HepG2 (cell line): ENCODE results near the gene TOLLIP. TPM values are rescaled to one million over a fixed set of nuclear protein-coding genes. Genes with fewer than 3 reads are reported as not detected.
"Not testable (repeated sequence)": the region's sequence is repeated elsewhere in the genome, so short reads cannot be mapped to it uniquely, and the experiment has no call there.

Source experiments
- ATAC-seq: fragments of 200-7000 bp; cut with Tn5 transposase; 3 replicates; pipeline ENCODE4 v1.9.1; 2020; ENCODE audit warnings: mild to moderate bottlenecking, moderate library complexity
- BruUV-seq: library from RNA; stranded (reverse); fragments of 400-500 nt; replicated peaks from 2 replicates; lab custom pipeline; 2021; lab: Mats Ljungman, UMichigan
- CTCF ChIA-PET: fragments of 300-600 bp; formaldehyde crosslinking; extraction: SDS; loops from one replicate; lab custom pipeline; 2021; ENCODE audit warnings: low total read pairs, inconsistent platforms, low intra/inter-chr PET ratio; lab: Yijun Ruan, JAX
- POLR2A ChIA-PET: fragments of 350-600 bp; sonication (Branson Sonifier 250); formaldehyde crosslinking; loops from one replicate; lab custom pipeline; 2020; ENCODE audit warnings: antibody characterized with exemption, inconsistent platforms; lab: Yijun Ruan, JAX
- DNase-seq: peaks from one replicate; pipeline ENCODE4 v3.0.0-alpha.2; 2015; ENCODE audit warnings: low spot score
- FAIRE-seq: peaks from 3 replicates; lab custom pipeline; 2011; peaks lifted over from hg19 to GRCh38; lab: Jason Lieb, UNC
- H2AFZ ChIP-seq: one replicate; pipeline ENCODE4 v1.6.1; 2011; ENCODE audit warnings: low read length, inconsistent platforms
- H3K27ac ChIP-seq: fragments of 300-600 bp; 3 replicates; pipeline ENCODE4 v1.8.0; 2011; ENCODE audit warnings: mixed run types, mild to moderate bottlenecking, mixed read lengths, low read length, inconsistent platforms; ENCODE audit not compliant: insufficient read depth; ENCODE audit errors: extremely low read length
- H3K27me3 ChIP-seq, 2 experiments: fragments of 200-600 bp in 1 of 2; 2 replicates in 1 of 2; 3 replicates in 1 of 2; pipeline versions ENCODE4 v1.6.0 to v1.8.0; 2011; ENCODE audit warnings: low read length in 2 of 2, mild to moderate bottlenecking in 2 of 2, moderate library complexity in 2 of 2, inconsistent platforms in 1 of 2; ENCODE audit not compliant: insufficient read depth in 2 of 2, control insufficient read depth in 1 of 2
- H3K36me3 ChIP-seq, 2 experiments: fragments of 200-600 bp in 1 of 2; replicated peaks in 1 of 2; 2 replicates in 1 of 2; 3 replicates in 1 of 2; pipeline versions ENCODE4 v1.5.1 to v1.8.0; 2011; ENCODE audit warnings: low read length in 2 of 2, inconsistent platforms in 1 of 2; ENCODE audit not compliant: insufficient read depth in 2 of 2, control insufficient read depth in 1 of 2
- H3K4me1 ChIP-seq: 2 replicates; pipeline ENCODE4 v1.5.1; 2012; ENCODE audit warnings: low read length, inconsistent platforms; ENCODE audit not compliant: insufficient read depth
- H3K4me2 ChIP-seq: 2 replicates; pipeline ENCODE4 v1.6.0; 2011; ENCODE audit warnings: low read depth, low read length, inconsistent platforms
- H3K4me3 ChIP-seq, 3 experiments: fragments of 200-600 bp in 1 of 3; sonication (generic), shearing (Covaris generic) in 1 of 3; replicated peaks in 1 of 3; 2 replicates each; pipeline ENCODE4 v1.5.1; 2011 to 2016; ENCODE audit warnings: low read length in 3 of 3, inconsistent platforms in 2 of 3, low read depth in 2 of 3, mild to moderate bottlenecking in 2 of 3, control low read depth in 1 of 3, mixed read lengths in 1 of 3; ENCODE audit not compliant: insufficient read depth in 1 of 3
- H3K79me2 ChIP-seq: one replicate; pipeline ENCODE4 v1.6.1; 2011; ENCODE audit warnings: low read length, inconsistent platforms; ENCODE audit not compliant: insufficient read depth
- H3K9ac ChIP-seq: 2 replicates; pipeline ENCODE4 v1.6.0; 2011; ENCODE audit warnings: mild to moderate bottlenecking, low read depth, low read length, inconsistent platforms; ENCODE audit not compliant: insufficient read depth
- H3K9me3 ChIP-seq: 2 replicates; pipeline ENCODE4 v1.5.1; 2012; ENCODE audit warnings: mild to moderate bottlenecking, low read length
- H4K20me1 ChIP-seq: 2 replicates; pipeline ENCODE4 v1.6.0; 2011; ENCODE audit warnings: inconsistent platforms, mild to moderate bottlenecking, low read length, moderate library complexity; ENCODE audit not compliant: insufficient read depth
- AHR ChIP-seq: IDR thresholded peaks from 2 replicates; pipeline ENCODE4 v1.6.1; 2018; ENCODE audit warnings: missing genetic modification reagents, missing compliant biosample characterization
- HMG20B ChIP-seq: conservative IDR thresholded peaks from 2 replicates; pipeline ENCODE4 v1.6.1; 2016; ENCODE audit warnings: missing genetic modification reagents, missing compliant biosample characterization
- MEIS1 ChIP-seq: sonication (generic); formaldehyde crosslinking; IDR thresholded peaks from 2 replicates; pipeline ENCODE4 v1.9.0; 2021; ENCODE audit warnings: mild to moderate bottlenecking, missing genetic modification reagents, moderate library complexity, borderline replicate concordance
- SAP130 ChIP-seq: IDR thresholded peaks from 2 replicates; pipeline ENCODE4 v1.6.1; 2016; ENCODE audit warnings: low read depth
- TBX3 ChIP-seq: fragments of 450-650 bp; IDR thresholded peaks from 2 replicates; pipeline ENCODE4 v1.6.1; 2017; ENCODE audit warnings: antibody characterized with exemption, mild to moderate bottlenecking, inconsistent platforms, borderline replicate concordance
- TSC22D2 ChIP-seq: sonication (generic); formaldehyde crosslinking; IDR thresholded peaks from 2 replicates; pipeline ENCODE4 v1.5.1; 2020; ENCODE audit warnings: missing genetic modification reagents, mild to moderate bottlenecking, borderline replicate concordance
- ZFP62 ChIP-seq: sonication (generic); formaldehyde crosslinking; IDR thresholded peaks from 2 replicates; pipeline ENCODE4 v1.4.0; 2020; ENCODE audit warnings: missing genetic modification reagents
- ZNF550 ChIP-seq: sonication (generic); formaldehyde crosslinking; IDR thresholded peaks from 2 replicates; pipeline ENCODE4 v1.4.0; 2020; ENCODE audit warnings: mild to moderate bottlenecking, missing genetic modification reagents, borderline replicate concordance
- WGBS: methylation state at CpG from one replicate; pipeline ENCODE4 v1.1.6; 2017; ENCODE audit warnings: low lambda C conversion rate; 5-methylcytosine and 5-hydroxymethylcytosine counted together
- in situ Hi-C: cut with HindIII; loops from 2 replicates; pipeline ENCODE4 v1.10.0; 2017; ENCODE audit warnings: low pct_unique_long_range_greater_than_20kb; ENCODE audit not compliant: extremely low pct_ligation_motif_present
- intact Hi-C: fragments of 100-400 bp; cut with micrococcal nuclease; formaldehyde crosslinking; loops from one replicate; pipeline ENCODE4 v1.10.0; 2022; ENCODE audit not compliant: unreplicated experiment
- polyA plus RNA-seq, 8 experiments: library from polyadenylated mRNA; depleted of rRNA in 3 of 8; stranded (reverse) in 7 of 8; unstranded in 1 of 8; fragments of >200 nt; fragmentation: Illumina TruSeq in 4 of 8; extraction: Trizol in 4 of 8; gene quantifications; 2 replicates each; pipeline versions ENCODE4 v1.2.1 to v1.2.3, GENCODE V29; 2011 to 2016; ENCODE audit warnings: low read depth in 4 of 8, missing spikeins in 1 of 8, mixed read lengths in 1 of 8; ENCODE audit not compliant: insufficient read depth in 1 of 8
- total RNA-seq, 5 experiments: library from RNA; depleted of rRNA; stranded (reverse); fragments of >200 nt; fragmentation: Illumina TruSeq; extraction: Trizol; gene quantifications; 2 replicates each; pipeline ENCODE4 v1.2.3, GENCODE V29; 2016; ENCODE audit warnings: low read depth in 1 of 5
- TF ChIP-seq, protein P1 (sequence below): sonication (generic); formaldehyde crosslinking; IDR thresholded peaks from 2 replicates; pipeline ENCODE4 v1.5.0; 2020; ENCODE audit warnings: missing genetic modification reagents

The TOLLIP gene
- total and polyA plus RNA-seq, 2 of the 13 experiments (the other 11 are each of a cell fraction or from before 2014, with no cell fraction given), result 25.9 to 47.5 TPM

- TF ChIP-seq TBX3 (peak; percentile 26; the same call in 1 of the 2 replicates), ZNF550 (CRISPR knock-in tag) (peak; percentile 52; the same call in 1 of the 2 replicates), SAP130 (CRISPR knock-in tag) (peak; percentile 93), HMG20B (CRISPR knock-in tag) (no peak), AHR (CRISPR knock-in tag) (peak; percentile 80; the same call in 1 of the 2 replicates), ZFP62 (no peak), MEIS1 (CRISPR knock-in tag) (peak; percentile 91), TSC22D2 (CRISPR knock-in tag) (no peak; the same call in 1 of the 2 replicates)
- TF ChIP-seq, protein P1, sequence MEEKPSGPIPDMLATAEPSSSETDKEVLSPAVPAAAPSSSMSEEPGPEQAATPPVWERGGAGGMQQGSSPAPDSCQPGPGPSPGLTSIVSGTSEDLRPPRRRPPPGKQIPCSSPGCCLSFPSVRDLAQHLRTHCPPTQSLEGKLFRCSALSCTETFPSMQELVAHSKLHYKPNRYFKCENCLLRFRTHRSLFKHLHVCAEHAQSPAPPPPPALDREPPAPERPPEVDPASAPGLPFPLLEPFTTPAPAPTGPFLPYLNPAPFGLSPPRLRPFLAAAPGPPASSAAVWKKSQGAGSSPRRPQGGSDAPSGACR (CRISPR knock-in tag), result 0 out of 2 replicates have a peak, but pooled peaks have one; percentile 67
- TF ChIP-seq, all 625 proteins: peak for 285
Observed at GRCh38 chr11:1309498-1310317, at the start of gene TOLLIP (continued).

GRCh38 chr11:1358931-1359330, 49.5 kb upstream of the TOLLIP start:
- CTCF ChIA-PET, FAIRE-seq: not testable (repeated sequence)
- intact Hi-C loops, result loop anchor here (5.0 kb wide), 1 partner anchor 97 kb away; no protein-coding TSS in a partner anchor

More at GRCh38 chr11:1358931-1359330, 49.5 kb upstream of the TOLLIP start:
- BruUV-seq, H3K79me2 ChIP-seq, H3K9ac ChIP-seq, H3K4me3 ChIP-seq, H3K4me2 ChIP-seq, H3K36me3 ChIP-seq, H4K20me1 ChIP-seq, ATAC-seq, H3K27ac ChIP-seq, H2AFZ ChIP-seq, in situ Hi-C loops, DNase-seq, H3K9me3 ChIP-seq, POLR2A ChIA-PET: not testable (repeated sequence)
- 76% methylated on average over 13 of the region's 17 CpGs for WGBS
- H3K27me3 ChIP-seq, result peaks cover 2 to 70% of the 10 kb centered on the region in 2 experiments; a peak in 4 of 5 replicates
- H3K4me1 ChIP-seq, result peaks cover 13% of the 10 kb centered on the region; the same call in 1 of the 2 replicates
